AG08395 (cell line): ENCODE results near the gene ATP8A1.

Source experiments
- DNase-seq: peaks from one replicate; pipeline ENCODE4 v3.0.0; 2012; ENCODE audit warnings: mixed read lengths, low spot score

ATP8A1 gene

GRCh38 chr4:42364266-42365053, 292.4 kb downstream of the ATP8A1 start:
- DNase-seq, result no peak

GRCh38 chr4:42363614-42364013, 293.3 kb downstream of the ATP8A1 start:
- DNase-seq, result no peak

- no peak for DNase-seq
Measured at GRCh38 chr4:42362591-42362990, 294.3 kb downstream of the ATP8A1 start.

GRCh38 chr4:42361456-42361855, 295.4 kb downstream of the ATP8A1 start:
- DNase-seq, result no peak

- no peak for DNase-seq
Measured at GRCh38 chr4:42360256-42360669, 296.6 kb downstream of the ATP8A1 start.

GRCh38 chr4:42359711-42360110, 297.2 kb downstream of the ATP8A1 start:
- DNase-seq, result no peak
